Activated CD8-positive, alpha-beta T cell treated with anti-CD3 and anti-CD28 coated beads for 36 hours (primary cell): ENCODE measurements around the gene KRT73. TPM values are rescaled to one million over a fixed set of nuclear protein-coding genes. Genes with fewer than 3 reads are reported as not detected.

Experiments
- ATAC-seq: fragments of 200-7000 bp; cut with Tn5 transposase; one replicate; pipeline ENCODE4 v1.10.0; 2021; ENCODE audit warnings: mild to moderate bottlenecking, moderate library complexity
- CTCF ChIA-PET: fragments of 350-600 bp; sonication (Branson Sonifier 250); formaldehyde crosslinking; loops from one replicate; lab custom pipeline; 2021; ENCODE audit warnings: antibody characterized with exemption; lab: Charles Lee
- POLR2A ChIA-PET: fragments of 350-600 bp; sonication (Branson Sonifier 250); formaldehyde crosslinking; loops from one replicate; lab custom pipeline; 2021; ENCODE audit warnings: antibody characterized with exemption; lab: Charles Lee
- DNase-seq: peaks from one replicate; pipeline ENCODE4 v3.0.0-alpha.2; 2020
- H3K27ac Mint-ChIP-seq: one replicate; pipeline ENCODE4 v1.8.0; 2021; ENCODE audit warnings: mild to moderate bottlenecking, mixed read lengths
- H3K27me3 Mint-ChIP-seq: one replicate; pipeline ENCODE4 v1.8.0; 2021; ENCODE audit warnings: mixed read lengths
- H3K36me3 Mint-ChIP-seq: one replicate; pipeline ENCODE4 v1.8.0; 2021; ENCODE audit warnings: low read depth, mixed read lengths
- H3K4me1 Mint-ChIP-seq: one replicate; pipeline ENCODE4 v1.8.0; 2021; ENCODE audit warnings: low read depth, mixed read lengths
- H3K4me3 Mint-ChIP-seq: one replicate; pipeline ENCODE4 v1.8.0; 2021; ENCODE audit warnings: mild to moderate bottlenecking, moderate library complexity, mixed read lengths
- H3K9me3 Mint-ChIP-seq: one replicate; pipeline ENCODE4 v1.8.0; 2021; ENCODE audit warnings: mixed read lengths
- CTCF ChIP-seq: fragments of 200-600 bp; IDR thresholded peaks from one replicate; pipeline ENCODE4 v1.8.0; 2022; ENCODE audit warnings: antibody characterized with exemption, mild to moderate bottlenecking
- intact Hi-C: fragments of 100-400 bp; cut with micrococcal nuclease; formaldehyde crosslinking; loops from one replicate; pipeline ENCODE4 v1.10.0; 2022
- total RNA-seq, 2 experiments: library from RNA; stranded (reverse); gene quantifications; one replicate each; pipeline ENCODE4 v1.2.3, GENCODE V29; 2021

KRT73 gene
- total RNA-seq, 2 experiments from 2014 or later = 0.20 TPM; not detected in 1

- H3K9me3 Mint-ChIP-seq = no peaks in the 10 kb centered on the region
- DNase-seq = no peak
- H3K27ac Mint-ChIP-seq = no peak overlapping the region
- ChIA-PET CTCF (interaction anchor here (1.1 to 1.9 kb wide), 4 partner anchors 25 to 274 kb away, joined by 3 to 7 read pairs (median 4); no protein-coding TSS in a partner anchor), POLR2A (no interaction called here)
- ATAC-seq = no peak
- H3K4me1 Mint-ChIP-seq = peaks cover 86% of the 10 kb centered on the region
- intact Hi-C loops = no loop called here
- no peaks in the 10 kb centered on the region for H3K36me3 Mint-ChIP-seq
- H3K4me3 Mint-ChIP-seq = no peak overlapping the region
- no peak for TF ChIP-seq CTCF
- no peaks in the 10 kb centered on the region for H3K27me3 Mint-ChIP-seq
These were observed 7.3 kb downstream of the KRT73 start for GRCh38 chr12:52611080-52611468.

- peak; percentile 26 for DNase-seq
These were observed 9.3 kb downstream of the KRT73 start for GRCh38 chr12:52608826-52609630.

GRCh38 chr12:52608161-52608560 lies 10.2 kb downstream of the KRT73 start:
- Mint-ChIP-seq H3K36me3 (no peaks in the 10 kb centered on the region), H3K27ac (no peak overlapping the region), H3K4me3 (no peak overlapping the region), H3K27me3 (no peaks in the 10 kb centered on the region), H3K4me1 (peaks cover 85% of the 10 kb centered on the region), H3K9me3 (no peaks in the 10 kb centered on the region)
- ChIA-PET POLR2A (no interaction called here), CTCF (interaction anchor here (1.0 to 1.7 kb wide), 3 partner anchors 262 to 276 kb away, joined by 3 to 7 read pairs (median 4); no protein-coding TSS in a partner anchor)
- TF ChIP-seq CTCF = no peak
- DNase-seq (no peak), ATAC-seq (no peak)
- intact Hi-C loops = no loop called here

More at GRCh38 chr12:52608826-52609630, 9.3 kb downstream of the KRT73 start:
- intact Hi-C loops = no loop called here
- peak; percentile 19 for ATAC-seq
- TF ChIP-seq CTCF = no peak
- peaks cover 85% of the 10 kb centered on the region for H3K4me1 Mint-ChIP-seq
- no peaks in the 10 kb centered on the region for H3K27me3 Mint-ChIP-seq
- H3K27ac Mint-ChIP-seq = no peak overlapping the region
- ChIA-PET POLR2A (no interaction called here), CTCF (interaction anchor here (0.6 to 1.9 kb wide), 4 partner anchors 261 to 371 kb away, joined by 3 to 7 read pairs (median 6); no protein-coding TSS in a partner anchor)
- H3K9me3 Mint-ChIP-seq = no peaks in the 10 kb centered on the region
- H3K36me3 Mint-ChIP-seq = no peaks in the 10 kb centered on the region
- H3K4me3 Mint-ChIP-seq = no peak overlapping the region

GRCh38 chr12:52607314-52607713 lies 11.0 kb downstream of the KRT73 start:
- H3K36me3 Mint-ChIP-seq = no peaks in the 10 kb centered on the region
- POLR2A ChIA-PET = no interaction called here
- TF ChIP-seq CTCF = no peak
- intact Hi-C loops = no loop called here
- no peak overlapping the region for H3K4me3 Mint-ChIP-seq
- no peak for ATAC-seq
- CTCF ChIA-PET = interaction anchor here (1.0 to 1.7 kb wide), 2 partner anchors 263 to 277 kb away, joined by 3 to 4 read pairs; no protein-coding TSS in a partner anchor
- no peaks in the 10 kb centered on the region for H3K9me3 Mint-ChIP-seq
- no peaks in the 10 kb centered on the region for H3K27me3 Mint-ChIP-seq
- H3K4me1 Mint-ChIP-seq = peaks cover 83% of the 10 kb centered on the region
- no peak for DNase-seq
- H3K27ac Mint-ChIP-seq = no peak overlapping the region
